ENCODE results near the gene TEKT5. TPM values are rescaled to one million over a fixed set of nuclear protein-coding genes. Genes with fewer than 3 reads are reported as not detected.

Gene TEKT5
- total and polyA plus RNA-seq, 9 of the 15 experiments (the other 6 are each of a cell fraction or from before 2014, with no cell fraction given): 0.10 to 0.19 TPM; not detected in 7

GRCh38 chr16:10676284-10676683, 18.4 kb downstream of the TEKT5 start (continued):
- TF ChIP-seq NCOA2 (IDR thresholded peaks at IDR 0.05; ENCODE audit: partially characterized antibody in 2 of 2): no peak
- TF ChIP-seq ZZZ3 (IDR thresholded peaks at IDR 0.05): no peak

- ChIA-PET CTCF (ENCODE audit: low intra/inter-chr PET ratio) (no interaction called here), POLR2A (interaction anchor here (0.6 to 1.0 kb wide), 3 partner anchors 8 to 20 kb away, joined by 3 read pairs; no protein-coding TSS in a partner anchor)
- no peak overlapping the region for H3K9ac ChIP-seq (ENCODE audit: insufficient read depth in 1 of 2, low read depth in 2 of 2, low read length in 2 of 2)
- in situ Hi-C loops (cut with MboI): loop anchor here (10.0 kb wide), 1 partner anchor 239 kb away; no protein-coding TSS in a partner anchor
- no peak overlapping the region for H3K27ac ChIP-seq (ENCODE audit: extremely low read depth, low read depth, low read length)
- no peaks in the 10 kb centered on the region for H3K4me1 ChIP-seq (replicated peaks in 1 of 2; ENCODE audit: control insufficient read depth in 2 of 2, insufficient read depth in 2 of 2, low read length in 2 of 2)
- intact Hi-C loops (cut with micrococcal nuclease): no loop called here
- no TSS peak for BruUV-seq (replicated peaks)
- H3K9me3 ChIP-seq (replicated peaks; ENCODE audit: control insufficient read depth, insufficient read depth, low read depth, low read length): no peaks in the 10 kb centered on the region
- ATAC-seq: no peak
- peaks cover 5% of the 10 kb centered on the region; the same call in 1 of the 2 replicates for H4K20me1 ChIP-seq (replicated peaks; ENCODE audit: control insufficient read depth, insufficient read depth, low read length)
- TF ChIP-seq NR3C1 (CRISPR knock-in tag; IDR thresholded peaks at IDR 0.05) (no peak), ZNF785 (CRISPR knock-in tag; IDR thresholded peaks at IDR 0.05) (no peak)
- DNase-seq (ENCODE audit: extremely low read depth in 1 of 4, low spot score in 3 of 4): no peak
- H2AFZ ChIP-seq (ENCODE audit: low read depth, low read length): no peak overlapping the region
- peaks cover 42 to 50% of the 10 kb centered on the region in 2 experiments for H3K27me3 ChIP-seq (ENCODE audit: control insufficient read depth in 2 of 2, insufficient read depth in 2 of 2, low read length in 2 of 2)
- peaks cover 4% of the 10 kb centered on the region for H3K9me1 ChIP-seq (ENCODE audit: control insufficient read depth, insufficient read depth, low read length)
- 3% methylated on average over 13 of the region's 13 CpGs for WGBS (ENCODE audit: insufficient coverage, low coverage, missing lambda C conversion rate)
- no peaks in the 10 kb centered on the region for H3K79me2 ChIP-seq (ENCODE audit: control insufficient read depth, insufficient read depth, low read length)
- no peak overlapping the region for H3K4me3 ChIP-seq
- H3K4me2 ChIP-seq (ENCODE audit: insufficient read depth, low read length): no peak overlapping the region
- no peak for FAIRE-seq
- no peaks in the 10 kb centered on the region for H3K36me3 ChIP-seq (ENCODE audit: control insufficient read depth, insufficient read depth, low read length)
Measured at GRCh38 chr16:10675861-10676260, 18.9 kb downstream of the TEKT5 start.

- peaks cover 42 to 51% of the 10 kb centered on the region in 2 experiments for H3K27me3 ChIP-seq (ENCODE audit: control insufficient read depth in 2 of 2, insufficient read depth in 2 of 2, low read length in 2 of 2)
- no peak overlapping the region for H3K9ac ChIP-seq (ENCODE audit: insufficient read depth in 1 of 2, low read depth in 2 of 2, low read length in 2 of 2)
- CTCF ChIA-PET (ENCODE audit: low intra/inter-chr PET ratio): no interaction called here
- H2AFZ ChIP-seq (ENCODE audit: low read depth, low read length): no peak overlapping the region
- intact Hi-C loops (cut with micrococcal nuclease) (no loop called here), in situ Hi-C loops (cut with MboI) (loop anchor here (10.0 kb wide), 1 partner anchor 240 kb away; no protein-coding TSS in a partner anchor)
- peaks cover 4% of the 10 kb centered on the region for H3K9me1 ChIP-seq (ENCODE audit: control insufficient read depth, insufficient read depth, low read length)
- DNase-seq (ENCODE audit: extremely low read depth in 1 of 4, low spot score in 3 of 4): no peak
- H4K20me1 ChIP-seq (replicated peaks; ENCODE audit: control insufficient read depth, insufficient read depth, low read length): peaks cover 5% of the 10 kb centered on the region; the same call in 1 of the 2 replicates
- no peak overlapping the region for H3K4me3 ChIP-seq
- H3K9me3 ChIP-seq (replicated peaks; ENCODE audit: control insufficient read depth, insufficient read depth, low read depth, low read length): no peaks in the 10 kb centered on the region
- H3K27ac ChIP-seq (ENCODE audit: extremely low read depth, low read depth, low read length): no peak overlapping the region
- H3K4me2 ChIP-seq (ENCODE audit: insufficient read depth, low read length): no peak overlapping the region
- TF ChIP-seq ZBTB34 (CRISPR knock-in tag; IDR thresholded peaks at IDR 0.05) (no peak), NFE2 (IDR thresholded peaks at IDR 0.05; ENCODE audit: low read depth) (no peak), TRIM28 (IDR thresholded peaks at IDR 0.05) (no peak), ZNF511 (CRISPR knock-in tag; IDR thresholded peaks at IDR 0.05) (no peak), CEBPB (tag; IDR thresholded peaks at IDR 0.05) (no peak), KLF1 (tag; IDR thresholded peaks at IDR 0.05) (no peak), CBFA2T3 (IDR thresholded peaks at IDR 0.05) (no peak), TCF7L2 (IDR thresholded peaks at IDR 0.05; ENCODE audit: low read depth, low read length) (no peak), MYBL2 (IDR thresholded peaks at IDR 0.05; ENCODE audit: low read depth) (no peak), MYBL2 (CRISPR knock-in tag; IDR thresholded peaks at IDR 0.05; ENCODE audit: borderline replicate concordance) (no peak)
- no peaks in the 10 kb centered on the region for H3K36me3 ChIP-seq (ENCODE audit: control insufficient read depth, insufficient read depth, low read length)
- no TSS peak for BruUV-seq (replicated peaks)
- POLR2A ChIA-PET: interaction anchor here (1.0 kb wide), 1 partner anchor 9 kb away, joined by 3 read pairs; no protein-coding TSS in a partner anchor
- no peaks in the 10 kb centered on the region for H3K79me2 ChIP-seq (ENCODE audit: control insufficient read depth, insufficient read depth, low read length)
- H3K4me1 ChIP-seq (replicated peaks in 1 of 2; ENCODE audit: control insufficient read depth in 2 of 2, insufficient read depth in 2 of 2, low read length in 2 of 2): no peaks in the 10 kb centered on the region
- no peak for ATAC-seq
- no peak for FAIRE-seq
- WGBS (ENCODE audit: insufficient coverage, low coverage, missing lambda C conversion rate): under 1% methylated on average over 11 of the region's 11 CpGs
Measured at GRCh38 chr16:10675216-10675615, 19.5 kb downstream of the TEKT5 start.
